Mesenchymal stem cell (in vitro differentiated cells and primary cell): ENCODE measurements around the gene TMEM151A.

Source experiments
- DNase-seq: peaks from one replicate; pipeline ENCODE4 v3.0.0-alpha.2; 2013
- H2AFZ ChIP-seq: one replicate; pipeline ENCODE4 v1.6.1; 2013; ENCODE audit warnings: low read depth, mild to moderate bottlenecking, control low read depth, inconsistent platforms, low read length, moderate library complexity
- H2AK5ac ChIP-seq: 2 replicates; pipeline ENCODE4 v1.6.1; 2013; ENCODE audit warnings: low read length, moderate library complexity, mild to moderate bottlenecking, inconsistent platforms; ENCODE audit not compliant: severe bottlenecking
- H2BK120ac ChIP-seq: one replicate; pipeline ENCODE4 v1.6.1; 2013; ENCODE audit warnings: low read depth, mild to moderate bottlenecking, inconsistent platforms, low read length, moderate library complexity
- H2BK12ac ChIP-seq, 2 experiments: one replicate each; pipeline ENCODE4 v1.6.1; 2013; ENCODE audit warnings: inconsistent platforms in 2 of 2, low read length in 2 of 2, mild to moderate bottlenecking in 2 of 2, moderate library complexity in 2 of 2, control low read depth in 1 of 2
- H2BK15ac ChIP-seq: one replicate; pipeline ENCODE4 v1.6.1; 2013; ENCODE audit warnings: mild to moderate bottlenecking, low read depth, inconsistent platforms; ENCODE audit not compliant: poor library complexity, severe bottlenecking
- H2BK5ac ChIP-seq: 2 replicates; pipeline ENCODE4 v1.6.1; 2013; ENCODE audit warnings: low read depth, mild to moderate bottlenecking, low read length, control low read depth, inconsistent platforms; ENCODE audit not compliant: poor library complexity, severe bottlenecking
- H3K14ac ChIP-seq, 2 experiments: one replicate each; pipeline ENCODE4 v1.6.1; 2013; ENCODE audit warnings: inconsistent platforms in 2 of 2, low read length in 2 of 2, control low read depth in 1 of 2, mild to moderate bottlenecking in 1 of 2, moderate library complexity in 1 of 2
- H3K18ac ChIP-seq, 2 experiments: one replicate each; pipeline ENCODE4 v1.6.1; 2013; ENCODE audit warnings: inconsistent platforms in 2 of 2, low read length in 2 of 2, control low read depth in 1 of 2, low read depth in 1 of 2, mild to moderate bottlenecking in 1 of 2
- H3K23ac ChIP-seq, 2 experiments: one replicate each; pipeline ENCODE4 v1.6.1; 2013; ENCODE audit warnings: inconsistent platforms in 2 of 2, low read length in 2 of 2, mild to moderate bottlenecking in 2 of 2, moderate library complexity in 2 of 2, control low read depth in 1 of 2
- H3K27ac ChIP-seq: 2 replicates; pipeline ENCODE4 v1.5.1; 2013; ENCODE audit warnings: mild to moderate bottlenecking, moderate library complexity, low read length, control low read depth, inconsistent platforms; ENCODE audit not compliant: poor library complexity, severe bottlenecking
- H3K27me3 ChIP-seq, 2 experiments: 2 replicates each; pipeline versions ENCODE4 v1.6.1 to v1.7.0; 2013; ENCODE audit warnings: low read length in 2 of 2, mild to moderate bottlenecking in 2 of 2, moderate library complexity in 2 of 2, control low read depth in 1 of 2, inconsistent platforms in 1 of 2; ENCODE audit not compliant: control insufficient read depth in 1 of 2, insufficient read depth in 1 of 2
- H3K36me3 ChIP-seq, 2 experiments: 2 replicates each; pipeline versions ENCODE4 v1.6.1 to v1.7.0; 2013; ENCODE audit warnings: low read length in 2 of 2, control low read depth in 1 of 2, inconsistent platforms in 1 of 2, low read depth in 1 of 2, mild to moderate bottlenecking in 1 of 2; ENCODE audit not compliant: insufficient read depth in 2 of 2, control insufficient read depth in 1 of 2
- H3K4ac ChIP-seq, 2 experiments: one replicate each; pipeline ENCODE4 v1.6.1; 2013; ENCODE audit warnings: inconsistent platforms in 2 of 2, low read length in 2 of 2, mild to moderate bottlenecking in 2 of 2, moderate library complexity in 2 of 2, control low read depth in 1 of 2, low read depth in 1 of 2
- H3K4me1 ChIP-seq: 2 replicates; pipeline ENCODE4 v1.6.1; 2013; ENCODE audit warnings: low read depth, low read length, control low read depth; ENCODE audit not compliant: control insufficient read depth, insufficient read depth
- H3K4me2 ChIP-seq: 2 replicates; pipeline ENCODE4 v1.6.1; 2013; ENCODE audit warnings: low read length, mild to moderate bottlenecking, inconsistent platforms; ENCODE audit not compliant: poor library complexity, severe bottlenecking
- H3K4me3 ChIP-seq, 2 experiments: 2 replicates each; pipeline versions ENCODE4 v1.5.1 to v1.7.0; 2013; ENCODE audit warnings: low read length in 2 of 2, mild to moderate bottlenecking in 2 of 2, control low read depth in 1 of 2, low read depth in 1 of 2; ENCODE audit not compliant: insufficient read depth in 1 of 2
- H3K79me1 ChIP-seq: replicated peaks from 2 replicates; pipeline ENCODE4 v1.6.1; 2013; ENCODE audit warnings: mild to moderate bottlenecking, control low read depth, low read length, inconsistent platforms; ENCODE audit not compliant: poor library complexity, severe bottlenecking
- H3K9ac ChIP-seq: 2 replicates; pipeline ENCODE4 v1.7.0; 2013; ENCODE audit warnings: mild to moderate bottlenecking, low read length, moderate library complexity
- H3K9me3 ChIP-seq: 2 replicates; pipeline ENCODE4 v1.7.0; 2013; ENCODE audit warnings: mild to moderate bottlenecking, low read length; ENCODE audit not compliant: control insufficient read depth
- H4K8ac ChIP-seq: one replicate; pipeline ENCODE4 v1.6.1; 2013; ENCODE audit warnings: inconsistent platforms, mild to moderate bottlenecking, low read length, moderate library complexity
- H4K91ac ChIP-seq: one replicate; pipeline ENCODE4 v1.6.1; 2013; ENCODE audit warnings: mild to moderate bottlenecking, low read length, inconsistent platforms
- WGBS: methylation state at CpG from one replicate; pipeline ENCODE4 v1.1.7; 2013; ENCODE audit warnings: mixed read lengths; 5-methylcytosine and 5-hydroxymethylcytosine counted together

The TMEM151A gene

GRCh38 chr11:66313321-66314185 is 21.9 kb downstream of the TMEM151A start:
- WGBS, result 5% methylated on average over 27 of the region's 38 CpGs
- Histone ChIP-seq H2BK15ac (peak overlapping the region; percentile 99), H3K27ac (peak overlapping the region; percentile 95), H3K4me2 (peak overlapping the region; percentile 44), H2BK12ac (peak overlapping the region; percentile 42 to 96), H3K18ac (peak overlapping the region; percentile 98 to 99), H2AFZ (no peak overlapping the region), H2AK5ac (peak overlapping the region; percentile 57), H3K23ac (peak overlapping the region; percentile 81 to 94), H3K36me3 (peaks cover 8 to 17% of the 10 kb centered on the region in 2 experiments), H4K8ac (peak overlapping the region; percentile 98), H2BK120ac (peak overlapping the region; percentile 94), H3K4me3 (peak overlapping the region; percentile 21 to 99), H3K14ac (peak overlapping the region; percentile 29 to 76), H4K91ac (peak overlapping the region; percentile 96), H3K27me3 (no peaks in the 10 kb centered on the region), H2BK5ac (peak overlapping the region; percentile 48), H3K4ac (peak overlapping the region; percentile 90 to 97), H3K9ac (peak overlapping the region; percentile 94), H3K79me1 (peaks cover 5% of the 10 kb centered on the region), H3K9me3 (no peaks in the 10 kb centered on the region), H3K4me1 (peaks cover 51% of the 10 kb centered on the region)
- DNase-seq, result peak; percentile 63

- Histone ChIP-seq H4K8ac (peak overlapping the region; percentile 98), H4K91ac (peak overlapping the region; percentile 96), H2AFZ (no peak overlapping the region), H3K4ac (peak overlapping the region; percentile 90 to 97), H3K4me2 (no peak overlapping the region), H3K27me3 (no peaks in the 10 kb centered on the region), H3K27ac (no peak overlapping the region), H2BK5ac (no peak overlapping the region), H3K9me3 (no peaks in the 10 kb centered on the region), H2BK120ac (peak overlapping the region; percentile 94), H3K79me1 (peaks cover 5% of the 10 kb centered on the region), H3K4me1 (peaks cover 51% of the 10 kb centered on the region), H3K18ac (peak overlapping the region; percentile 76 to 98), H3K4me3 (peak overlapping the region in 1 of 2 experiments; percentile 99), H3K36me3 (peaks cover 8 to 17% of the 10 kb centered on the region in 2 experiments), H2AK5ac (peak overlapping the region; percentile 57), H3K23ac (peak overlapping the region in 1 of 2 experiments; percentile 30), H3K14ac (no peak overlapping the region), H2BK15ac (no peak overlapping the region), H2BK12ac (peak overlapping the region in 1 of 2 experiments; percentile 86), H3K9ac (peak overlapping the region; percentile 94)
- no peak for DNase-seq
- no CpG with 5 or more reads among the region's 1 CpG for WGBS
These were observed 22.4 kb downstream of the TMEM151A start for GRCh38 chr11:66314186-66314501.

- peak overlapping the region; percentile 32 for H4K8ac ChIP-seq
- H3K4me1 ChIP-seq, result peaks cover 51% of the 10 kb centered on the region
- peak overlapping the region; percentile 86 to 89 for H2BK12ac ChIP-seq
- peak overlapping the region; percentile 90 to 96 for H3K4ac ChIP-seq
- peaks cover 8 to 17% of the 10 kb centered on the region in 2 experiments for H3K36me3 ChIP-seq
- no peaks in the 10 kb centered on the region for H3K27me3 ChIP-seq
- H2AFZ ChIP-seq, result no peak overlapping the region
- no peak overlapping the region for H2BK5ac ChIP-seq
- WGBS, result 91% methylated on average over 17 of the region's 17 CpGs
- H3K4me3 ChIP-seq, result peak overlapping the region in 1 of 2 experiments; percentile 99
- peak overlapping the region; percentile 79 for H4K91ac ChIP-seq
- H3K4me2 ChIP-seq, result no peak overlapping the region
- peaks cover 5% of the 10 kb centered on the region for H3K79me1 ChIP-seq
- H3K14ac ChIP-seq, result peak overlapping the region in 1 of 2 experiments; percentile 3
- peak overlapping the region; percentile 71 for H2BK15ac ChIP-seq
- no peaks in the 10 kb centered on the region for H3K9me3 ChIP-seq
- no peak overlapping the region for H3K27ac ChIP-seq
- peak overlapping the region; percentile 94 for H3K9ac ChIP-seq
- DNase-seq, result no peak
- peak overlapping the region; percentile 76 to 98 for H3K18ac ChIP-seq
- peak overlapping the region in 1 of 2 experiments; percentile 30 for H3K23ac ChIP-seq
- H2BK120ac ChIP-seq, result peak overlapping the region; percentile 94
- peak overlapping the region; percentile 11 for H2AK5ac ChIP-seq
These were observed 23.1 kb downstream of the TMEM151A start for GRCh38 chr11:66314561-66315497.
